Activated effector memory CD4-positive, alpha-beta T cell treated with Interleukin-2 at 50 U/mL for 16 hours (primary cell): ENCODE results near the gene ABL2.
"Not testable (repeated sequence)": the region's sequence is repeated elsewhere in the genome, so short reads cannot be mapped to it uniquely, and the experiment has no call there.

Experiments used
- DNase-seq: peaks from one replicate; pipeline ENCODE4 v3.0.0-alpha.2; 2020

Gene ABL2

GRCh38 chr1:179213317-179213716 is 16.2 kb downstream of the ABL2 start:
- not testable (repeated sequence) for DNase-seq

- DNase-seq: no peak
Observed at GRCh38 chr1:179208681-179209477, 20.6 kb downstream of the ABL2 start.

- DNase-seq: no peak
Observed at GRCh38 chr1:179206812-179207211, 22.7 kb downstream of the ABL2 start.

DNA sequence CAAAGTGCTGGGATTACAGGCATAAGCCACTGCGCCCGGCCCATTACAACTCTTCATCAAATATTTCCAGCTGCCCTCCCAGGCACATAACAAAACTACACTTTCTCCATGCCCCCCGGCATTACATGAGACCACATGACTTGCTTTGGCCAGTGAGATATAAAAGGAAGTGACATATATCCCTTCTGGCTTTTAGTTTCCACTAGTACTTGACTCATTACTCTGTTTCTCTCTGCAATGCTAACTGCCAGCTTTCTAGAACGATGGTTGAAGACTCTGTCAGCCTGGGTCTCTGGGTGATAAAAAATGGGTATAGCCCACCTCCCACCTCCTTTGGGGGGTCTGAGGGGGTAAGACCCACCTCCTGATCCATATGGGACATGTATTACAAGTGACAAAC is 24.2 kb downstream of the ABL2 start:
- no peak for DNase-seq

GRCh38 chr1:179202161-179202560 is 27.3 kb downstream of the ABL2 start:
- no peak for DNase-seq

- DNase-seq: no peak
Observed at GRCh38 chr1:179200586-179200985, 28.9 kb downstream of the ABL2 start.

DNA sequence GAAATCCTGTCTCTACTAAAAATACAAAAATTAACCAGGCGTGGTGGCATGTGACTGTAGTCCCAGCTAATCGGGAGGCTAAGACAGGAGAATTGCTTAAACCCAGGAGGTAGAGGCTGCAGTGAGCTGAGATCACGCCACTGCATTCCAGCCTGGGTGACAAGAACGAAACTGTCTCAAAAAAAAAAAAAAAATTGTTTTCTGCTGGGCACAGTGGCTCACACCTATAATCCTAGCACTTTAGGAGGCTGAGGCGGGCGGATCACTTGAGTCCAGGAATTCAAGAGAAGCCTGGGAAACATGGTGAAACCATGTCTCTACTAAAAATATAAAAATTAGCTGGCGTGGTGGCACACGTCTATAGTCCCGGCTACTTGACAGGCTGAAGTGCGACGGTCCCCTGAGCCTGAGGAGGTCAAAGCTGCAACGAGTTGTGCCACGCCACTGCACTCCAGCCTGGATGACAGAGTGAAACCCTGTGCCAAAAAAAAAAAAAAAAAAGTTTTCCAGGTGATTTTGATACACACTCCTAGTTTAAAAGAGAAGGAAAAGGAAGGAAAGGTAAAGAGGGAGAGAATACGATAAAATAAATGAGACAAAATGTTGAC is 31.7 kb downstream of the ABL2 start:
- DNase-seq: no peak

DNA sequence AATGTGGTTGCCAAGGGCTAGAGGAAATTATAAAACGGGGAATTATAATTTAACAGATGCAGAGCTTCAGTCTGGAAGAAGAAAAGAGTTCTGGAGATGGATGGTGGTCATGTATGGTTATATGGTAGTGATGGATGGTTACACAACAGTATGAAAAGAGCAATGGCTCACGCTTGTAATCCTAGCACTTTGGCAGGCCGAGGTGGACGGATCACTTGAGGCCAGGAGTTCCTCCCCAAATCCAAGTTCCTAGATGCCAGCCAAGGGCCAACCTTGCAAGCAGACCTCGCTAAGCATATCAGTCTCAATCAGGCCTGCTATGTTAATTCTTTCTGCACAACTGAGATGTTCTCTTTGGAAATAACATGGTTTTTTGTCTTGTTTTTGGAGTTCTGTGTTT is 33.6 kb downstream of the ABL2 start:
- DNase-seq: not testable (repeated sequence)

GRCh38 chr1:179195376-179195775 is 34.1 kb downstream of the ABL2 start:
- DNase-seq: no peak

- DNase-seq: no peak
Observed at GRCh38 chr1:179194068-179194537, 35.4 kb downstream of the ABL2 start.

DNA sequence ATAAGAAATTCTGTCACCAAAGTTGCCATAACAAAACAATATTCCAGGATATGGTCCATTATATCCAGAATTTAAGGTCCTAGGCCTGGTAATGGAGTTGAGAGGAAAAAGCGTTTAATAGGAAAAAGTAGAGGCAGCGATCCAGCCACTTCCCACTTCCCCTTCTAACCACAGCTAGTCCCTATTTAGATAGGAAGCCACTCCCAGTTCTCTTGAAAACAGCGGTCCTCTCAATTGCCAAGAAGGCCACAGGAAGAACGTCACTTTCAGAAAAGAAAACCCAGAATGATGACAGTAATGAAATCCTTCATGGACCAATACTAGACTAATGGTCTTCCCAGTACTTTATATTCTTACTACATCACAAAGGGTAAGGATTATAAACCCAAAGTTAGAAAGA is 38.6 kb downstream of the ABL2 start:
- no peak for DNase-seq

GRCh38 chr1:179187735-179188471 is 41.6 kb downstream of the ABL2 start:
- no peak for DNase-seq

GRCh38 chr1:179187043-179187442 is 42.4 kb downstream of the ABL2 start:
- DNase-seq: no peak

GRCh38 chr1:179184403-179184802 is 45.1 kb downstream of the ABL2 start:
- DNase-seq: no peak

DNA sequence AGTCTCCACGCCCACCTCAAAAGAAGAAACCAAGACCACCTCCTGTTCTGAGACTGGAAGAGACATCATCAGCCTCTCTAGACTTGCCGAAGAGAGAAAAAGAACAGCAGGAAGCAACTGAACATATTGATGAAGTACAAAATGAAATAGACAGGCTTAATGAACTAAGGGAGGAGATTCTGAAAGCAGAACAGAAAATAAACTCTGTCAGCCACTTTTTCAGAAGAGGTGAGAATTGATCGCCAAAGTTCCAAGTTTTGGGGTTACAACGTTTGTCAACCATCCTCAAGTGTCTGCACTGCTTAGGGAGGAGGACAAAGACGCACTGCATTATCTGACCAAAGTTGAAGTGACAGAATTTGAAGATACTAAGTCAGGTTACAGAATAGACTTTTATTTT is 45.6 kb downstream of the ABL2 start:
- no peak for DNase-seq

- no peak for DNase-seq
Observed at GRCh38 chr1:179178950-179179349, 50.5 kb downstream of the ABL2 start.

- no peak for DNase-seq
Observed at GRCh38 chr1:179178183-179178582, 51.3 kb downstream of the ABL2 start.

DNA sequence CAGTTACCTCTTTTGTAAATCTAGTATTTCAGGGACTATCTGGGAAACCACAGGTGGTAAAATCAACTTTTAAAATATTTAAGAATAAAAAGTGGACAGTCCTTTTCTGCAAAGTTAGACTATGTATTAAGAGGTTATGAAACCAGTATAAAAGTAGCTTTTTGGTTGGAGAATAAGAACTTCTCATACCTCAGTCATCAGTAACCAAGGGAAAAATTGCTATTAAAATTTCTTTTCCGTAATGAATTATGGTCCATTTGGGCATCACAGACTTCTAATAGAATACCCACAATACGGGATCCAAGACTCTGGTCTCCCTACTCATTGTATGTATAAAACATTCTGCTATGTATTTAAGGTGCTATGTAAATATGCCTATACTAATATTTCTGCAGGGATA is 51.9 kb downstream of the ABL2 start:
- DNase-seq: no peak

DNA sequence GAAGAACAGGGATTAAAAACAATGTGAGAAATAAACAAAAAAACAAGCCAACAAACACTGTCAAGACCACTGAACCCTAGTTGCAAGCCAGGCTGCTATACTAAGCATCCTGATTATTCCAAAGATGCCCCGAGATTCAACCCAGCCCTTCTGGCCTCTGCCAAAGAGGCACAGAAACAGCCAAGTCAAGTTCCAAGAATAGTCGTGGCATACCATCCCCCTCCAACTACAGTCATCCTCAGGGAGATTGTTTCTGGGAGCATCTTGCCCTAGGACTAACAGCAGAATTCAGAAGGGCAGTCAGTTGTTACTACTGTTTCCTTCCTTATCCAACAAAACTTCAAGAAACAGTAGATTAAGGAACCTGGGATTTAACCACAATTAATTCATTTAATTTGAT is 52.3 kb downstream of the ABL2 start:
- no peak for DNase-seq

- no peak for DNase-seq
Observed at GRCh38 chr1:179175011-179175841, 54.3 kb downstream of the ABL2 start.

GRCh38 chr1:179170468-179170770 is 59.1 kb downstream of the ABL2 start:
- DNase-seq: not testable (repeated sequence)

GRCh38 chr1:179169616-179170467 is 59.6 kb downstream of the ABL2 start:
- no peak for DNase-seq
